Neural progenitor cell (in vitro differentiated cells): Measurements from ENCODE around the gene ATP5PB. TPM values are rescaled to one million over a fixed set of nuclear protein-coding genes. Genes with fewer than 3 reads are reported as not detected.
A peak's percentile ranks its signal among the peaks of the same experiment; 100 is the strongest.

ENCODE experiments used
- DNase-seq: peaks from one replicate; pipeline ENCODE4 v3.0.0-alpha.2; 2016; ENCODE audit warnings: low spot score
- H2AFZ ChIP-seq: fragments of 200-600 bp; sonication (generic); replicated peaks from 2 replicates; pipeline ENCODE4 v1.6.1; 2016; ENCODE audit warnings: antibody characterized with exemption
- H3F3A ChIP-seq: fragments of 200-600 bp; sonication (generic); 2 replicates; pipeline ENCODE4 v1.6.1; 2016; ENCODE audit warnings: antibody characterized with exemption, low read depth
- H3K27ac ChIP-seq: fragments of 200-600 bp; sonication (generic); 2 replicates; pipeline ENCODE4 v1.5.1; 2016; ENCODE audit warnings: mild to moderate bottlenecking
- H3K27me3 ChIP-seq: fragments of 200-600 bp; sonication (generic); 2 replicates; pipeline ENCODE4 v1.6.1; 2016; ENCODE audit warnings: mild to moderate bottlenecking, moderate library complexity
- H3K36me3 ChIP-seq: fragments of 200-600 bp; sonication (generic); 2 replicates; pipeline ENCODE4 v1.5.1; 2016
- H3K4me1 ChIP-seq: fragments of 200-600 bp; sonication (generic); 2 replicates; pipeline ENCODE4 v1.6.1; 2016; ENCODE audit warnings: mixed run types
- H3K4me2 ChIP-seq: fragments of 200-600 bp; sonication (generic); 2 replicates; pipeline ENCODE4 v1.6.1; 2016
- H3K4me3 ChIP-seq: fragments of 200-600 bp; sonication (generic); 2 replicates; pipeline ENCODE4 v1.5.1; 2016
- H3K79me2 ChIP-seq: fragments of 200-600 bp; sonication (generic); 2 replicates; pipeline ENCODE4 v1.6.1; 2016; ENCODE audit warnings: low read depth
- H3K9ac ChIP-seq: fragments of 200-600 bp; sonication (generic); 2 replicates; pipeline ENCODE4 v1.6.1; 2016
- H3K9me3 ChIP-seq: fragments of 200-600 bp; sonication (generic); 2 replicates; pipeline ENCODE4 v1.5.1; 2016; ENCODE audit warnings: low read depth
- H4K20me1 ChIP-seq: fragments of 200-600 bp; sonication (generic); 2 replicates; pipeline ENCODE4 v1.6.1; 2016; ENCODE audit warnings: low read depth
- H3K27ac Mint-ChIP-seq: 3 replicates; pipeline ENCODE4 v1.8.0; 2021; ENCODE audit warnings: mixed read lengths
- H3K27me3 Mint-ChIP-seq: 2 replicates; pipeline ENCODE4 v1.8.0; 2022; ENCODE audit warnings: low read depth, mild to moderate bottlenecking, inconsistent platforms, moderate library complexity, mixed read lengths; ENCODE audit not compliant: insufficient read depth
- H3K36me3 Mint-ChIP-seq: 3 replicates; pipeline ENCODE4 v1.8.0; 2021; ENCODE audit warnings: mixed read lengths
- H3K4me1 Mint-ChIP-seq: 3 replicates; pipeline ENCODE4 v1.8.0; 2021; ENCODE audit warnings: mixed read lengths
- H3K4me3 Mint-ChIP-seq: 3 replicates; pipeline ENCODE4 v1.8.0; 2021; ENCODE audit warnings: mild to moderate bottlenecking, moderate library complexity, mixed read lengths
- H3K9me3 Mint-ChIP-seq: 3 replicates; pipeline ENCODE4 v1.8.0; 2020; ENCODE audit warnings: mixed read lengths
- CTCF ChIP-seq: fragments of 200-600 bp; sonication (generic); IDR thresholded peaks from 2 replicates; pipeline ENCODE4 v1.5.1; 2017; ENCODE audit warnings: antibody characterized with exemption, mild to moderate bottlenecking
- EZH2 ChIP-seq: fragments of 200-600 bp; sonication (generic); IDR thresholded peaks from 2 replicates; pipeline ENCODE4 v1.6.1; 2017; ENCODE audit warnings: antibody characterized with exemption, mild to moderate bottlenecking, moderate library complexity
- EZH2phosphoT487 ChIP-seq: fragments of 200-600 bp; sonication (generic); IDR thresholded peaks from 2 replicates; pipeline ENCODE4 v1.6.1; 2017; ENCODE audit warnings: antibody characterized with exemption
- total RNA-seq: library from RNA; depleted of rRNA; stranded (reverse); fragments of >200 nt; gene quantifications from 2 replicates; pipeline ENCODE4 v1.2.3, GENCODE V29; 2015; ENCODE audit warnings: low replicate concordance

ATP5PB gene
- total RNA-seq, 1 donor from 2014 or later = 467 TPM

DNA sequence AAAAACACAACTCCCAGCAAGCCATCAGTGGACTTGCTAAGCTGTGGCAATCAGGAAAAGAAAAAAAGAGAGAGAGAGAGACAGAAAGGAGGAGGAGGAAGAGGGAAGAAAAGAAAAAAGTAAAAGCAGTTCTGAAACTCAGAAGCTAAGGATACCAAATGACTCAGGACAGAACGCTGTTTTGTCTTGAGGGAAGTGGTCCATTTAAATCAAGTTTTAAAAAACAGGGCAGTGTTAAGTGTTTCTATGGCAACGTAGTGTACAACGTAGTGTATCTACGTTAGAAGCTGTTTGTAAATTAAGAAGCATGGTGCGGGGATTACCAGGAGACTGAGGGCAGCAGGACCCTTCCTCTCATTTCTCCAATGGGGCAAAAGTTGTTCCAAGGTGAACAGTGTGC is 48.3 kb downstream of the ATP5PB start:
- H3F3A ChIP-seq = no peaks in the 10 kb centered on the region
- peaks cover 2% of the 10 kb centered on the region for H3K9me3 Mint-ChIP-seq
- peak overlapping the region; percentile 63 for H2AFZ ChIP-seq
- no peak overlapping the region for H3K4me3 Mint-ChIP-seq
- H3K36me3 ChIP-seq = no peaks in the 10 kb centered on the region
- H3K27ac ChIP-seq = no peak overlapping the region
- H3K79me2 ChIP-seq = no peaks in the 10 kb centered on the region
- H3K27ac Mint-ChIP-seq = no peak overlapping the region
- no peak overlapping the region for H3K9ac ChIP-seq
- no peak overlapping the region for H3K4me3 ChIP-seq
- no peaks in the 10 kb centered on the region for H3K27me3 ChIP-seq
- no peak overlapping the region for H3K4me2 ChIP-seq
- H3K27me3 Mint-ChIP-seq = no peaks in the 10 kb centered on the region
- no peaks in the 10 kb centered on the region for H3K4me1 ChIP-seq
- TF ChIP-seq CTCF = no peak
- TF ChIP-seq EZH2phosphoT487 = no peak
- H3K9me3 ChIP-seq = no peaks in the 10 kb centered on the region
- H3K36me3 Mint-ChIP-seq = no peaks in the 10 kb centered on the region
- H3K4me1 Mint-ChIP-seq = peaks cover 3% of the 10 kb centered on the region
- no peaks in the 10 kb centered on the region for H4K20me1 ChIP-seq
- DNase-seq = no peak

GRCh38 chr1:111499026-111499785 is 49.9 kb downstream of the ATP5PB start:
- no peaks in the 10 kb centered on the region for H3K36me3 Mint-ChIP-seq
- no peak overlapping the region for H2AFZ ChIP-seq
- H3K9ac ChIP-seq = no peak overlapping the region
- no peak overlapping the region for H3K27ac Mint-ChIP-seq
- H3F3A ChIP-seq = no peaks in the 10 kb centered on the region
- H3K4me3 ChIP-seq = no peak overlapping the region
- no peak overlapping the region for H3K27ac ChIP-seq
- TF ChIP-seq EZH2phosphoT487 (no peak), CTCF (no peak), EZH2 (no peak)
- H3K4me2 ChIP-seq = no peak overlapping the region
- H3K36me3 ChIP-seq = no peaks in the 10 kb centered on the region
- no peaks in the 10 kb centered on the region for H3K27me3 ChIP-seq
- H4K20me1 ChIP-seq = no peaks in the 10 kb centered on the region
- H3K9me3 Mint-ChIP-seq = peaks cover 2% of the 10 kb centered on the region
- no peak overlapping the region for H3K4me3 Mint-ChIP-seq
- H3K27me3 Mint-ChIP-seq = no peaks in the 10 kb centered on the region
- no peaks in the 10 kb centered on the region for H3K4me1 Mint-ChIP-seq
- no peak for DNase-seq
- no peaks in the 10 kb centered on the region for H3K79me2 ChIP-seq
- H3K4me1 ChIP-seq = no peaks in the 10 kb centered on the region
- H3K9me3 ChIP-seq = no peaks in the 10 kb centered on the region

- H3K27ac ChIP-seq = no peak overlapping the region
- H3K79me2 ChIP-seq = no peaks in the 10 kb centered on the region
- H3K4me1 Mint-ChIP-seq = no peaks in the 10 kb centered on the region
Observed at GRCh38 chr1:111501645-111502044, 52.4 kb downstream of the ATP5PB start.

More at GRCh38 chr1:111501645-111502044, 52.4 kb downstream of the ATP5PB start:
- no peak for TF ChIP-seq EZH2
- no peak for TF ChIP-seq CTCF
- TF ChIP-seq EZH2phosphoT487 = no peak
- Histone ChIP-seq H3K4me3 (no peak overlapping the region), H3K9ac (no peak overlapping the region), H3K36me3 (no peaks in the 10 kb centered on the region), H3K4me2 (no peak overlapping the region), H3K27me3 (no peaks in the 10 kb centered on the region), H3F3A (no peaks in the 10 kb centered on the region), H2AFZ (no peak overlapping the region), H4K20me1 (no peaks in the 10 kb centered on the region), H3K9me3 (no peaks in the 10 kb centered on the region), H3K4me1 (no peaks in the 10 kb centered on the region)
- DNase-seq = no peak
- Mint-ChIP-seq H3K27me3 (no peaks in the 10 kb centered on the region), H3K4me3 (no peak overlapping the region), H3K36me3 (no peaks in the 10 kb centered on the region), H3K27ac (no peak overlapping the region), H3K9me3 (no peaks in the 10 kb centered on the region)
